ENCODE results near the gene RNF217.
"Not testable (repeated sequence)": the region's sequence is repeated elsewhere in the genome, so short reads cannot be mapped to it uniquely, and the experiment has no call there.

RNF217 gene

GRCh38 chr6:125125856-125126255, 163.6 kb downstream of the RNF217 start:
- DNase-seq (ENCODE audit: low read depth), result not testable (repeated sequence)

GRCh38 chr6:125129354-125129753, 167.1 kb downstream of the RNF217 start:
- no peak for DNase-seq (ENCODE audit: low read depth)

GRCh38 chr6:125132058-125132457, 169.8 kb downstream of the RNF217 start:
- DNase-seq (ENCODE audit: low read depth), result no peak

DNA sequence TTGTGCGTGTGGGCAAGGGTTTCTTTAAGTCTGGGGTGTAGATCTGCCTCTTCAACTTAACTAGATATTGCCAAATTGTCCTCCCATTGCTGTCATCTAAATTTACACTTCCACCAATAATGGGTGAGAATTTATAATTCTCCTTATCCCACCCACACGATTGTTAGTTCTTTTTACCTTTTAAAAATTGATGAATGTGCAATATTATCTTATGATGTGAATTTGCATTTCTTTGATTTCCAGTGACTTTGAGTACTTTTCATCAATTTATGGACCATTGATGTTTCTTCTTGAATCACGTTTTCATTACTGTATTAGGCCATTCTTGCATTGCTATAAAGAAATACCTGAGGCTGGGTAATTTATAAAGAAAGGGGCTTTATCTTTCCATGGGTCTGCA, 174.1 kb downstream of the RNF217 start:
- DNase-seq (ENCODE audit: low read depth), result no peak

GRCh38 chr6:125138083-125138482, 175.8 kb downstream of the RNF217 start:
- no peak for DNase-seq (ENCODE audit: low read depth)

DNA sequence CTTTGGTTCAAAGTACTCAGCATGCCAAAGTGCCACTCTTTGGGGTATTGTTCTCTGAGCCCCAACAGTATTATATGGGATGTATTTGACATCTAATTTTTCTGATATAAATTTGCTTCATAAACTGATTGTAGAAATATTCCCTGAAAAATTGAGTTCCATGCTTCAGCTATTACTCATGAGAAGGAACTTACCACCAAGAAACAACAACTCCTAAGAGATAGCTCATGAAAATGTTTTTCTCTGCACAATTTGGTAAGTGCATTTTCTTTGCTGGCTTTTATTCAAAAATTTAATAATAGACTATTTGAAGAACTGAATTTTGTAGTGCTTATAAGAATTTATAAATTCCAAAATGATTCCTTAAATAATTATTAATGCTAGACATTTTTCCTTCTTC, 178.6 kb downstream of the RNF217 start:
- DNase-seq (ENCODE audit: low read depth), result no peak

Data from stimulated activated CD8-positive, alpha-beta memory T cell treated with anti-CD3 and anti-CD28 coated beads, Interleukin-15, amount 100 ng/mL, for 1 hour (primary cell).